ENCODE data around the gene NDUFB10. TPM values are rescaled to one million over a fixed set of nuclear protein-coding genes. Genes with fewer than 3 reads are reported as not detected.
"Not testable (repeated sequence)": the region's sequence is repeated elsewhere in the genome, so short reads cannot be mapped to it uniquely, and the experiment has no call there.

The NDUFB10 gene
- total RNA-seq, 2 experiments from 2014 or later = 108 to 115 TPM

DNA sequence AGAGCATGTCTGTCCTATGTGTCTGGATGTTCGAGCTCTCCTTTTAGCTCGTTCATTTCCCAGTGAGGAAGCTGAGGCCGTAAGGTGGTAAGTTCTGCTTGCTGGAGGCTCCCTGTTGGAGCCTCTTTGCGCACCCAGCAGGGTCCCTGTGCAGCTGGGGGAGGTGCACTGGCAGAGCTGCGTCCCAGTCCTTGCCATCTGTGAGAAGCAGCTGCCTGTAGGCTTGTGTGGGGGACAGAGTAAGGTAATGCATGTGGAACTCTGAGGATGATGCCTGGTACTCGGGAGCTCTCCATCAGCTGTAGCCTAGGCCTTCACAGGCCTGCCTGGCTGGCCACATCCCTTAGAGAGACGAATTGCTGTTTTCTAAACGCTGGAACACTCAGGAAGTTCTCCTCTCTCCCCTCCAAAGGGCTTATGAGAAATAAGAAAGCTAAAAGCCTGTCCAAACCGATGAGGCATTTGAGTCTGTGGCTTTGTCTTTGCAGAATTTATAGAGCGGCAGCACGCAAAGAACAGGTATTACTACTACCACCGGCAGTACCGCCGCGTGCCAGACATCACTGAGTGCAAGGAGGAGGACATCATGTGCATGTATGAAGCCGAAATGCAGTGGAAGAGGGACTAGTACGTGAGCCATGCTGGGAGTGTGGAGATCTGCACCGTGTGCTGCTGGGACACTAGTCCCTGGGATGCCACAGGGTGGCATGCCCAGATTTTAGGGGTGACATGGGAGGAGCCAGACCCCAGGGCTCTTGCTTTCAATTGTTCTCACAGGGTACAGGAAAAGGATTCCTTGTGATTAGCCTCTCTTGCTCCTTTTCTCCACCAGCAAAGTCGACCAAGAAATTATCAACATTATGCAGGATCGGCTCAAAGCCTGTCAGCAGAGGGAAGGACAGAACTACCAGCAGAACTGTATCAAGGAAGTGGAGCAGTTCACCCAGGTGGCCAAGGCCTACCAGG, 1.6 kb downstream of the NDUFB10 start:
- Mint-ChIP-seq H3K27me3 (no peaks in the 10 kb centered on the region), H3K4me1 (peaks cover 45% of the 10 kb centered on the region), H3K36me3 (peaks cover 22% of the 10 kb centered on the region), H3K9me3 (no peaks in the 10 kb centered on the region), H3K4me3 (peak overlapping the region; percentile 97), H3K27ac (peak overlapping the region; percentile 96)
- DNase-seq (no peak), ATAC-seq (ENCODE audit: low read depth) (no peak)
- POLR2A ChIA-PET = interaction anchor here (0.5 to 4.0 kb wide), 6 partner anchors 9 to 194 kb away, joined by 3 to 37 read pairs (median 4); partner anchors contain the start of genes GFER, MSRB1, TBL3 and TRAF7

GRCh38 chr16:1961651-1962067, 2.3 kb downstream of the NDUFB10 start:
- Mint-ChIP-seq H3K4me1 (peaks cover 45% of the 10 kb centered on the region), H3K36me3 (peaks cover 22% of the 10 kb centered on the region), H3K4me3 (peak overlapping the region; percentile 60), H3K27ac (peak overlapping the region; percentile 48), H3K27me3 (no peaks in the 10 kb centered on the region), H3K9me3 (no peaks in the 10 kb centered on the region)
- ATAC-seq (ENCODE audit: low read depth) (no peak), DNase-seq (no peak)
- POLR2A ChIA-PET = interaction anchor here (1.1 to 4.0 kb wide), 2 partner anchors 9 to 29 kb away, joined by 3 to 37 read pairs; partner anchors contain the start of gene TBL3

DNA sequence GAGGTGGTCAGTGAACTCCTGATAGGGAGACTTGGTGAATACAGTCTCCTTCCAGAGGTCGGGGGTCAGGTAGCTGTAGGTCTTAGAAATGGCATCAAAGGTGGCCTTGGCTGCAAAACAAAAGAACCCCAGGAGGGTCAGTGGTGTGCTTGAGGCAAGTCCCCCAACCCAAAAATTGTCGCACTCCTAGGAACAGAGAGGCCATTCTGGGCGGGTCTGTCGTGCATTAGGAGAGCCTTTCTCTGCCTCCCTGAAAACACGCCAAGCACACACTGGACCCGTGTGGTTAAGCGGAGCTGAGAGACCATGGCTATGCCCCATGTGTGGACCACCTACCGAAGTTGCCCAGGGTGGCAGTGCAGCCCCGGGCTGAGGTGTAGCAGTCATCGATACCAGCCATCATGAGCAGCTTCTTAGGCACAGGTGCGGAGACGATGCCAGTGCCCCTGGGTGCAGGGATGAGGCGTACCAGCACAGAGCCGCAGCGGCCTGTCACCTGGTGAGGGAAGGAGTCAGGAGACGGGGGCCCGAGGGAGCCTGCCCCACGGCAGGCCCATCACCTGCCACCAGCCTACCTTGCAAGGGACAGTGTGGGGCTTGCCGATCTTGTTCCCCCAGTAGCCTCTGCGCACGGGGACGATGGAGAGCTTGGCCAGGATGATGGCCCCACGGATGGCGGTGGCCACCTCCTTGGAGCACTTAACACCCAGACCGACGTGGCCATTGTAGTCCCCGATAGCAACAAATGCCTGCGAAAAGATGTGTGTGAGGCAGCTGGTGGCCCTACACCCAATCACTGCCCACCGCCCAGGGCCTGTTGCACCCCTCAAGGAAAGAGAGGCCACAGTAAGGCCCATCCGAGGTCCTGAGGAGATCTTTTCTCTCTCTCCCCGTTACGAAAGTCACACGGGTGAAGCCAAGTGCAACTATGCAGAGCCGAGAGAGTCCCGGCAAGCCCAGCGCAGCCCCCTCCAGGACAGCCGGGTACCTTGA, 3.1 kb downstream of the NDUFB10 start:
- not testable (repeated sequence) for H3K9me3 Mint-ChIP-seq; ATAC-seq (ENCODE audit: low read depth); H3K27me3 Mint-ChIP-seq; DNase-seq
- peak overlapping the region; percentile 96 for H3K27ac Mint-ChIP-seq
- peak overlapping the region; percentile 96 for H3K4me3 Mint-ChIP-seq
- H3K36me3 Mint-ChIP-seq = peaks cover 22% of the 10 kb centered on the region
- POLR2A ChIA-PET = interaction anchor here (1.1 to 2.0 kb wide), 2 partner anchors 9 to 28 kb away, joined by 3 to 9 read pairs; partner anchors contain the start of gene TBL3
- H3K4me1 Mint-ChIP-seq = peaks cover 46% of the 10 kb centered on the region

- Mint-ChIP-seq H3K9me3 (no peaks in the 10 kb centered on the region), H3K4me3 (peak overlapping the region; percentile 96), H3K36me3 (peaks cover 22% of the 10 kb centered on the region), H3K27me3 (no peaks in the 10 kb centered on the region), H3K4me1 (peaks cover 44% of the 10 kb centered on the region), H3K27ac (peak overlapping the region; percentile 96)
- POLR2A ChIA-PET = interaction anchor here (0.5 to 3.6 kb wide), 32 partner anchors 8 to 1371 kb away, joined by 3 to 50 read pairs (median 6); partner anchors contain the start of genes E4F1, ECI1, GFER and MAPK8IP3
- ATAC-seq (ENCODE audit: low read depth) = peak; percentile 11
- no peak for DNase-seq
These were observed 4.6 kb downstream of the NDUFB10 start for GRCh38 chr16:1963806-1964505.

GRCh38 chr16:1964506-1965395, 5.4 kb downstream of the NDUFB10 start, which contains the start of gene RPS2:
Gene RPS2, minus strand, starts transcription at chr16:1964826. Its CDS starts 201 bp downstream, at chr16:1964625.
- H3K36me3 Mint-ChIP-seq = peaks cover 22% of the 10 kb centered on the region
- peak within 1 kb of the TSS; percentile 96 for H3K27ac Mint-ChIP-seq
- no peaks in the 10 kb centered on the region for H3K9me3 Mint-ChIP-seq
- no peaks in the 10 kb centered on the region for H3K27me3 Mint-ChIP-seq
- H3K4me3 Mint-ChIP-seq = peak within 1 kb of the TSS; percentile 96
- POLR2A ChIA-PET = interaction anchor here (0.5 to 3.6 kb wide), 37 partner anchors 8 to 1372 kb away, joined by 3 to 50 read pairs (median 5); partner anchors contain the start of genes E4F1, ECI1, GFER and IFT140
- ATAC-seq (ENCODE audit: low read depth) (peak; percentile 90), DNase-seq (peak; percentile 99)
- peaks cover 42% of the 10 kb centered on the region for H3K4me1 Mint-ChIP-seq

DNA sequence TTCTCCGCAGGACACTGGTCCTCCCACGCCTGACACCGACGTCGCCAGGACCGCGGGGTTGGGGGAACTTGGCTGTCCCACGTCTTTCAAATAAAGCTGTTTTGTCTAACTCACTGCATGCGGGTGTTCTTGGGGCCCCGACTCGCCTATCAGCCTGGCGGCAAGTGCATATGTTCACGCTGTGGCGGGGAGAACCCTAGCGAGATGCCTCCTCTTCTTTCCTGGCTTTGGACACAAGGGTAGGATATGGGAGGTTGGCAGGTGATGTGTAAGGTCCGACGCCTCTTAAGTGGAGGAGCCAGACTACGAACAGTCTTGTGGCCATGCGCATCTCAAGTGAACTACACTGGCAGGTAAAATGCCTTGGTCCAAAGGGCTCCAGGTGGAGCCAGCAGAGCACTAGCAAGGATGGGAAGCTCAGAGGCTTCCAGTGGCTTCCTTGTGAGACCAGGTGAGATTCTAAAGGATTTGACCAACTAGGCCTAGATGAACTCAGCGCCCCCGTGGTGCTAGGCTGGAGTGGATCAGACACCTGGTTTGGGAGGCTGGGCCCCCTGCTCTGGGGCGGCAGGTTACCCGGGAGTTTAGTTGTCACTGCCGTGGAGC, 6.2 kb downstream of the NDUFB10 start:
- H3K27ac Mint-ChIP-seq = peak overlapping the region; percentile 96
- H3K4me1 Mint-ChIP-seq = peaks cover 36% of the 10 kb centered on the region
- DNase-seq = no peak
- no peak for ATAC-seq (ENCODE audit: low read depth)
- POLR2A ChIA-PET = interaction anchor here (0.6 to 3.6 kb wide), 26 partner anchors 8 to 1372 kb away, joined by 3 to 50 read pairs (median 6); partner anchors contain the start of genes ECI1, GFER, MSRB1 and NOXO1
- no peaks in the 10 kb centered on the region for H3K27me3 Mint-ChIP-seq
- H3K9me3 Mint-ChIP-seq = no peaks in the 10 kb centered on the region
- H3K36me3 Mint-ChIP-seq = peaks cover 20% of the 10 kb centered on the region
- H3K4me3 Mint-ChIP-seq = peak overlapping the region; percentile 96

DNA sequence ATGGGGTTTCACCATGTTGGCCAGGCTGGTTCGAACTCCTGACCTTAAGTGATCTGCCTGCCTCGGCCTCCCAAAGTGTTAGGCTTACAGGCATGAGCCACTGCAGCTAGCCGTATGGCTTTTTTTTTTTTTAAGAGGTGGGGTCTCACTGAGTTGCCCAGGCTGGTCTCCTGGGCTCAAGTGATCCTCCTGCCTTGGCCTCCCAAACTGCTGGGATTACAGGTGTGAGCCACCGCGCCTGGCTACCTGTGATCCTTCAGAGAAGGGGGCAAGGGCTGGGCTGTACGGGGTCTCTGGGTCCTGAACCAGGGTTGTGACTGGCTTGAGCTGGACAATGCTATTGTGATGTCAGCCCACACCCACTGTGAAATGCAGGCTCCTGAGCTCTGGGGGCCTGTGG, 7.1 kb downstream of the NDUFB10 start, which contains the start of gene RNF151:
Gene RNF151, plus strand, starts transcription at position 397 of the 400 bp plus-strand sequence. CDS start 26 bp downstream, outside the sequence.
- no peak for DNase-seq
- Mint-ChIP-seq H3K27ac (peak within 1 kb of the TSS; percentile 96), H3K9me3 (no peaks in the 10 kb centered on the region), H3K36me3 (peaks cover 14% of the 10 kb centered on the region), H3K4me3 (peak within 1 kb of the TSS; percentile 96), H3K4me1 (peaks cover 31% of the 10 kb centered on the region), H3K27me3 (no peaks in the 10 kb centered on the region)
- POLR2A ChIA-PET = interaction anchor here (1.4 to 3.6 kb wide), 5 partner anchors 15 to 189 kb away, joined by 3 to 50 read pairs (median 20); partner anchors contain the start of genes GFER, MSRB1, NOXO1 and TRAF7
- ATAC-seq (ENCODE audit: low read depth) = no peak

DNA sequence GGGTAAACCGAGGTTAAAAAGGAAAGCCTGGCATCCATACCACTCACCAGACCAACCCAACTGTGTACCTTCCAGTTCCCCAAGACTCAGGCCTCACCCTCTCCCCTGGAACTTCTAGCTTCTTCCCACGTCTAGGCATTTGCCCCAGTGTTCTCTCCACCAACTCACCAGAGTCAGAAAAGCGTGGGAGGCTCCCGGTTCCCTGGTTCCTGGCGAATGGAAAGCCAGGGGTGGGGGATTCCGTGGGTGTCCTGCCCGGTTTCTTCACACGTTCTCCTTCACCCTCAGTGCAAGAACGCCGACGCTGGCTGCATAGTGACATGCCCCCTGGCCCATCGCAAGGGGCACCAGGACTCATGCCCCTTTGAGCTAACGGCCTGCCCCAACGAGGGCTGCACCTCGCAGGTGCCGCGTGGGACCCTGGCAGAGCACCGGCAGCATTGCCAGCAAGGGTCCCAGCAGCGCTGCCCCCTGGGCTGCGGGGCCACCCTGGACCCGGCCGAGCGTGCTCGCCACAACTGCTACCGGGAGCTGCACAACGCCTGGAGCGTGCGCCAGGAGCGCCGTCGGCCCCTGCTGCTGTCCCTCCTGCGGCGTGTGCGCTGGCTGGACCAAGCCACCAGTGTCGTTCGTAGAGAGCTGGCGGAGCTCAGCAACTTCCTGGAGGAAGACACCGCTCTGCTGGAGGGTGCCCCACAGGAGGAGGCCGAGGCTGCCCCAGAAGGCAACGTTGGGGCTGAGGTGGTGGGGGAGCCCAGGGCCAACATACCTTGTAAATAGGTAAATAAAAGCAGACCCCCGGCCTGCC, 9.0 kb downstream of the NDUFB10 start:
- POLR2A ChIA-PET = interaction anchor here (0.6 to 4.0 kb wide), 2 partner anchors 9 to 141 kb away, joined by 3 to 37 read pairs; partner anchors contain the start of gene NDUFB10
- no peaks in the 10 kb centered on the region for H3K27me3 Mint-ChIP-seq
- peaks cover 26% of the 10 kb centered on the region for H3K4me1 Mint-ChIP-seq
- no peak for ATAC-seq (ENCODE audit: low read depth)
- no peak overlapping the region for H3K27ac Mint-ChIP-seq
- no peak overlapping the region for H3K4me3 Mint-ChIP-seq
- DNase-seq = no peak
- peaks cover 9% of the 10 kb centered on the region for H3K36me3 Mint-ChIP-seq
- H3K9me3 Mint-ChIP-seq = no peaks in the 10 kb centered on the region

- DNase-seq (peak; percentile 99), ATAC-seq (ENCODE audit: low read depth) (peak; percentile 93)
- H3K36me3 Mint-ChIP-seq = peaks cover 7% of the 10 kb centered on the region
- H3K27me3 Mint-ChIP-seq = no peaks in the 10 kb centered on the region
- H3K4me1 Mint-ChIP-seq = peaks cover 13% of the 10 kb centered on the region
- peak within 1 kb of the TSS; percentile 99 for H3K27ac Mint-ChIP-seq
- peak within 1 kb of the TSS; percentile 96 for H3K4me3 Mint-ChIP-seq
- POLR2A ChIA-PET = interaction anchor here (0.6 to 4.0 kb wide), 17 partner anchors 9 to 503 kb away, joined by 3 to 37 read pairs (median 6); partner anchors contain the start of genes GFER, MAPK8IP3, NDUFB10 and NOXO1
- H3K9me3 Mint-ChIP-seq = no peaks in the 10 kb centered on the region
These were observed 12.6 kb downstream of the NDUFB10 start, which contains the start of gene TBL3 for GRCh38 chr16:1971796-1972489. Gene TBL3, plus strand, starts transcription at chr16:1972053. Its CDS starts 112 bp downstream, at chr16:1972165.
